ENCODE results near the gene IVL.

IVL gene

DNA sequence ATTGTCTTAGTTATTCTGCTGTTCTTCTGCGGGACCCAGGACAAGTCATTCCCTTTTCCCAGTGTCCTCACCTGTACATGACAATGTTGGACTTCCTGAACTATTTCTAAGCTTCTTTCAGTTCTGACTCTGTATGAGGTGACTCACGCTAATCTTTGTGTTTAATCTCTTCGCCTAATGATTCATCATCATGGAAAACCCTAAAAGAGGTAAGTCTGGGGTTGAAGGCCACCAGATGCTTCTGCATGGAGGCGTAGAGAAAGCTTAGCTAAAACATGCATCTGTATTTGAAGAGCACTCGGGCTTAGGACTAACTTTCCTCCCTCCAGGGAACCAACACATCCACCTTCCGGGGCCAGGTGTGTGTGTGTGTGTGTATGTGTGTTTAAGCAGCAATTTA lies 46.1 kb downstream of the IVL start:
- Histone ChIP-seq H3K36me3 (ENCODE audit: control insufficient read depth in 2 of 2, insufficient read depth in 1 of 2, low read length in 2 of 2) (no peaks in the 10 kb centered on the region), H3K4me1 (ENCODE audit: control insufficient read depth, insufficient read depth, low read length) (no peaks in the 10 kb centered on the region), H3K27ac (ENCODE audit: extremely low read depth, low read depth, low read length) (no peak overlapping the region), H3K4me3 (ENCODE audit: low read depth, low read length) (no peak overlapping the region), H3K9me3 (ENCODE audit: control insufficient read depth, insufficient read depth, low read depth, low read length) (no peaks in the 10 kb centered on the region)
- POLR2A ChIA-PET, result no interaction called here
- TF ChIP-seq ZBTB8A (tag by site-specific recombination; IDR thresholded peaks at IDR 0.05), result no peak
- TF ChIP-seq MYNN (tag by site-specific recombination; IDR thresholded peaks at IDR 0.05; ENCODE audit: borderline replicate concordance), result no peak
- no peak for TF ChIP-seq ZNF626 (tag by site-specific recombination; IDR thresholded peaks at IDR 0.05)
- TF ChIP-seq SP7 (tag by site-specific recombination; IDR thresholded peaks at IDR 0.05), result no peak
- no peak for TF ChIP-seq SETDB1 (IDR thresholded peaks at IDR 0.05; ENCODE audit: insufficient read length, low read length)
- no peak for TF ChIP-seq ZBTB48 (tag by site-specific recombination; IDR thresholded peaks at IDR 0.05)
- TF ChIP-seq ZNF529 (tag by site-specific recombination; IDR thresholded peaks at IDR 0.05; ENCODE audit: insufficient replicate concordance), result no peak
- TF ChIP-seq ZNF830 (tag by site-specific recombination; IDR thresholded peaks at IDR 0.05; ENCODE audit: low read depth), result no peak
- TF ChIP-seq ZFP37 (tag by site-specific recombination; IDR thresholded peaks at IDR 0.05), result no peak
- no peak for TF ChIP-seq ZSCAN23 (tag by site-specific recombination; IDR thresholded peaks at IDR 0.05)
- CTCF ChIA-PET, result interaction anchor here (0.9 to 1.5 kb wide), 3 partner anchors 10 to 238 kb away, joined by 3 to 5 read pairs (median 3); no protein-coding TSS in a partner anchor

DNA sequence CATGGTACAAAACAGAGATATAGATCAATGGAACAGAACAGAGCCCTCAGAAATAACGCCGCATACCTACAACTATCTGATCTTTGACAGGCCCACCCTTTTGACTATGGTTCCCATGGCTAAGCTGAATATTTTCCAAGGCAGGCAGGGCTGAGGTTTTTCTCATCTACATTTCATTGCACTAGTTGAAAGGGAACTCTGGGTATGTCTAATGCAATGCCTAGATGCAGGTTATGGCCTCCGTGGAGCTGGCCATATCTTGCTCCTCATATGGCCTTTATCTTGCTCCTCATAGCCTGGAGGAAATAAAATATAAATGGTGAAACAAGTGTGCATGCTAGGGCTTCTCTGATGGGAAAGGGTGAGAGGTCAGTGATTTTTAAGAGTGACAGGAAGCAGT lies 49.2 kb downstream of the IVL start:
- ChIA-PET CTCF (interaction anchor here (0.9 kb wide), 1 partner anchor 86 kb away, joined by 3 read pairs; no protein-coding TSS in a partner anchor), POLR2A (no interaction called here)
- no peak overlapping the region for H3K27ac ChIP-seq (ENCODE audit: extremely low read depth, low read depth, low read length)
- TF ChIP-seq RBAK (tag by site-specific recombination; IDR thresholded peaks at IDR 0.05) (no peak), ZNF48 (tag by site-specific recombination; IDR thresholded peaks at IDR 0.05) (no peak), ZSCAN23 (tag by site-specific recombination; IDR thresholded peaks at IDR 0.05) (no peak), FEZF1 (tag by site-specific recombination; IDR thresholded peaks at IDR 0.05) (no peak), ZNF76 (tag by site-specific recombination; IDR thresholded peaks at IDR 0.05; ENCODE audit: borderline replicate concordance, low read depth) (no peak), ZNF19 (tag by site-specific recombination; IDR thresholded peaks at IDR 0.05; ENCODE audit: low read depth) (no peak), ZNF292 (tag by site-specific recombination; IDR thresholded peaks at IDR 0.05; ENCODE audit: borderline replicate concordance, low read depth) (no peak), ZNF341 (tag by site-specific recombination; IDR thresholded peaks at IDR 0.05; ENCODE audit: low read depth) (no peak), ZNF621 (tag by site-specific recombination; IDR thresholded peaks at IDR 0.05) (no peak), ZNF155 (tag by site-specific recombination; IDR thresholded peaks at IDR 0.05) (no peak), ZNF223 (tag by site-specific recombination; IDR thresholded peaks at IDR 0.05) (no peak), ZNF777 (tag by site-specific recombination; IDR thresholded peaks at IDR 0.05; ENCODE audit: borderline replicate concordance) (no peak)
- TF ChIP-seq, protein P1, sequence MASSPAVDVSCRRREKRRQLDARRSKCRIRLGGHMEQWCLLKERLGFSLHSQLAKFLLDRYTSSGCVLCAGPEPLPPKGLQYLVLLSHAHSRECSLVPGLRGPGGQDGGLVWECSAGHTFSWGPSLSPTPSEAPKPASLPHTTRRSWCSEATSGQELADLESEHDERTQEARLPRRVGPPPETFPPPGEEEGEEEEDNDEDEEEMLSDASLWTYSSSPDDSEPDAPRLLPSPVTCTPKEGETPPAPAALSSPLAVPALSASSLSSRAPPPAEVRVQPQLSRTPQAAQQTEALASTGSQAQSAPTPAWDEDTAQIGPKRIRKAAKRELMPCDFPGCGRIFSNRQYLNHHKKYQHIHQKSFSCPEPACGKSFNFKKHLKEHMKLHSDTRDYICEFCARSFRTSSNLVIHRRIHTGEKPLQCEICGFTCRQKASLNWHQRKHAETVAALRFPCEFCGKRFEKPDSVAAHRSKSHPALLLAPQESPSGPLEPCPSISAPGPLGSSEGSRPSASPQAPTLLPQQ (tag by site-specific recombination; IDR thresholded peaks at IDR 0.05), result no peak
- TF ChIP-seq, protein P2, sequence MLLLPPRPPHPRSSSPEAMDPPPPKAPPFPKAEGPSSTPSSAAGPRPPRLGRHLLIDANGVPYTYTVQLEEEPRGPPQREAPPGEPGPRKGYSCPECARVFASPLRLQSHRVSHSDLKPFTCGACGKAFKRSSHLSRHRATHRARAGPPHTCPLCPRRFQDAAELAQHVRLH (tag by site-specific recombination; IDR thresholded peaks at IDR 0.05), result no peak
- TF ChIP-seq, protein P3, sequence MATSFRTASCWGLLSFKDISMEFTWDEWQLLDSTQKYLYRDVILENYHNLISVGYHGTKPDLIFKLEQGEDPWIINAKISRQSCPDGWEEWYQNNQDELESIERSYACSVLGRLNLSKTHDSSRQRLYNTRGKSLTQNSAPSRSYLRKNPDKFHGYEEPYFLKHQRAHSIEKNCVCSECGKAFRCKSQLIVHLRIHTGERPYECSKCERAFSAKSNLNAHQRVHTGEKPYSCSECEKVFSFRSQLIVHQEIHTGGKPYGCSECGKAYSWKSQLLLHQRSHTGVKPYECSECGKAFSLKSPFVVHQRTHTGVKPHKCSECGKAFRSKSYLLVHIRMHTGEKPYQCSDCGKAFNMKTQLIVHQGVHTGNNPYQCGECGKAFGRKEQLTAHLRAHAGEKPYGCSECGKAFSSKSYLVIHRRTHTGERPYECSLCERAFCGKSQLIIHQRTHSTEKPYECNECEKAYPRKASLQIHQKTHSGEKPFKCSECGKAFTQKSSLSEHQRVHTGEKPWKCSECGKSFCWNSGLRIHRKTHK (tag by site-specific recombination; IDR thresholded peaks at IDR 0.05), result no peak
- TF ChIP-seq, protein P4, sequence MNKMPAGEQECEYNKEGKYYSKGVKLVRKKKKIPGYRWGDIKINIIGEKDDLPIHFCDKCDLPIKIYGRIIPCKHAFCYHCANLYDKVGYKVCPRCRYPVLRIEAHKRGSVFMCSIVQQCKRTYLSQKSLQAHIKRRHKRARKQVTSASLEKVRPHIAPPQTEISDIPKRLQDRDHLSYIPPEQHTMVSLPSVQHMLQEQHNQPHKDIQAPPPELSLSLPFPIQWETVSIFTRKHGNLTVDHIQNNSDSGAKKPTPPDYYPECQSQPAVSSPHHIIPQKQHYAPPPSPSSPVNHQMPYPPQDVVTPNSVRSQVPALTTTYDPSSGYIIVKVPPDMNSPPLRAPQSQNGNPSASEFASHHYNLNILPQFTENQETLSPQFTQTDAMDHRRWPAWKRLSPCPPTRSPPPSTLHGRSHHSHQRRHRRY (tag by site-specific recombination; IDR thresholded peaks at IDR 0.05), result no peak
- H3K36me3 ChIP-seq (ENCODE audit: control insufficient read depth in 2 of 2, insufficient read depth in 1 of 2, low read length in 2 of 2), result no peaks in the 10 kb centered on the region
- no peaks in the 10 kb centered on the region for H3K4me1 ChIP-seq (ENCODE audit: control insufficient read depth, insufficient read depth, low read length)
- no peaks in the 10 kb centered on the region for H3K9me3 ChIP-seq (ENCODE audit: control insufficient read depth, insufficient read depth, low read depth, low read length)
- H3K4me3 ChIP-seq (ENCODE audit: low read depth, low read length), result no peak overlapping the region
